IMR-90 (cell line): ENCODE measurements around the gene ARPP21. TPM values are rescaled to one million over a fixed set of nuclear protein-coding genes. Genes with fewer than 3 reads are reported as not detected.

ENCODE experiments used
- ATAC-seq: fragments of 200-7000 bp; cut with Tn5 transposase; 2 replicates; pipeline ENCODE4 v1.9.1; 2020; ENCODE audit warnings: low read depth, mild to moderate bottlenecking, moderate library complexity
- BruUV-seq: library from RNA; stranded (reverse); fragments of 400-500 nt; replicated peaks from 2 replicates; lab custom pipeline; 2021; lab: Mats Ljungman, UMichigan
- CTCF ChIA-PET: fragments of 300-600 bp; formaldehyde crosslinking; extraction: SDS; loops from one replicate; lab custom pipeline; 2021; ENCODE audit warnings: antibody characterized with exemption; lab: Yijun Ruan, JAX
- POLR2A ChIA-PET: fragments of 300-600 bp; sonication (Branson Sonifier 250); formaldehyde crosslinking; loops from one replicate; lab custom pipeline; 2022; ENCODE audit warnings: antibody characterized with exemption; ENCODE audit not compliant: unreplicated experiment; lab: Charles Lee
- DNase-seq: peaks from one replicate; pipeline ENCODE4 v3.0.0; 2013
- H2AFZ ChIP-seq: replicated peaks from 2 replicates; pipeline ENCODE3; 2013; ENCODE audit warnings: low read length, mild to moderate bottlenecking; ENCODE audit not compliant: poor library complexity
- H2AK5ac ChIP-seq: 2 replicates; pipeline ENCODE4 v1.6.1; 2013; ENCODE audit warnings: low read depth, low read length, inconsistent platforms
- H2AK9ac ChIP-seq: replicated peaks from 2 replicates; pipeline ENCODE3; 2013; ENCODE audit warnings: mild to moderate bottlenecking, low read depth, low read length, moderate library complexity; ENCODE audit not compliant: poor library complexity
- H2BK120ac ChIP-seq: 2 replicates; pipeline ENCODE4 v1.6.1; 2013; ENCODE audit warnings: low read depth, low read length, inconsistent platforms
- H2BK15ac ChIP-seq: 3 replicates; pipeline ENCODE4 v1.6.1; 2013; ENCODE audit warnings: low read depth, low read length, inconsistent platforms
- H2BK20ac ChIP-seq: 2 replicates; pipeline ENCODE4 v1.6.1; 2013; ENCODE audit warnings: low read depth, mild to moderate bottlenecking, inconsistent platforms, low read length, moderate library complexity
- H2BK5ac ChIP-seq: 2 replicates; pipeline ENCODE4 v1.6.1; 2013; ENCODE audit warnings: mild to moderate bottlenecking, low read depth, low read length, inconsistent platforms; ENCODE audit not compliant: poor library complexity, severe bottlenecking
- H3K14ac ChIP-seq: replicated peaks from 2 replicates; pipeline ENCODE4 v1.6.1; 2013; ENCODE audit warnings: low read depth, low read length, inconsistent platforms
- H3K18ac ChIP-seq: 2 replicates; pipeline ENCODE4 v1.6.1; 2013; ENCODE audit warnings: low read depth, low read length, control low read depth
- H3K23ac ChIP-seq: 2 replicates; pipeline ENCODE4 v1.6.1; 2013; ENCODE audit warnings: low read depth, low read length, inconsistent platforms
- H3K27ac ChIP-seq: 2 replicates; pipeline ENCODE4 v1.5.1; 2013; ENCODE audit warnings: mild to moderate bottlenecking, control low read depth, low read length; ENCODE audit not compliant: insufficient read depth
- H3K27me3 ChIP-seq: 2 replicates; pipeline ENCODE4 v1.6.1; 2013; ENCODE audit warnings: low read length; ENCODE audit not compliant: control insufficient read depth, insufficient read depth
- H3K36me3 ChIP-seq: 2 replicates; pipeline ENCODE4 v1.6.1; 2013; ENCODE audit warnings: low read length, mixed read lengths; ENCODE audit not compliant: control insufficient read depth, insufficient read depth
- H3K4ac ChIP-seq: 2 replicates; pipeline ENCODE4 v1.6.1; 2013; ENCODE audit warnings: low read depth, low read length, inconsistent platforms
- H3K4me1 ChIP-seq: 2 replicates; pipeline ENCODE4 v1.6.1; 2013; ENCODE audit warnings: low read length, mixed read lengths; ENCODE audit not compliant: control insufficient read depth, insufficient read depth
- H3K4me2 ChIP-seq: 2 replicates; pipeline ENCODE4 v1.6.1; 2013; ENCODE audit warnings: low read depth, mild to moderate bottlenecking, control low read depth, low read length, moderate library complexity
- H3K4me3 ChIP-seq: 2 replicates; pipeline ENCODE4 v1.5.1; 2013; ENCODE audit warnings: low read depth, mild to moderate bottlenecking, control low read depth, low read length, moderate library complexity; ENCODE audit not compliant: insufficient read depth
- H3K56ac ChIP-seq: 2 replicates; pipeline ENCODE4 v1.6.1; 2013; ENCODE audit warnings: low read length, inconsistent platforms; ENCODE audit not compliant: insufficient read depth; ENCODE audit errors: extremely low read depth
- H3K79me1 ChIP-seq, 2 experiments: 2 replicates each; pipeline ENCODE4 v1.6.1; 2013; ENCODE audit warnings: low read length in 2 of 2, inconsistent platforms in 1 of 2, low read depth in 1 of 2
- H3K9ac ChIP-seq: 2 replicates; pipeline ENCODE4 v1.6.1; 2013; ENCODE audit warnings: low read depth, low read length, control low read depth
- H3K9me1 ChIP-seq: 2 replicates; pipeline ENCODE4 v1.6.1; 2013; ENCODE audit warnings: low read length, inconsistent platforms; ENCODE audit not compliant: insufficient read depth
- H3K9me3 ChIP-seq: 2 replicates; pipeline ENCODE4 v1.6.1; 2013; ENCODE audit warnings: low read length; ENCODE audit not compliant: control insufficient read depth, insufficient read depth
- H4K20me1 ChIP-seq: 2 replicates; pipeline ENCODE4 v1.6.1; 2013; ENCODE audit warnings: low read length, inconsistent platforms; ENCODE audit not compliant: insufficient read depth
- H4K5ac ChIP-seq: 2 replicates; pipeline ENCODE4 v1.6.1; 2013; ENCODE audit warnings: mild to moderate bottlenecking, low read depth, low read length, control low read depth
- H4K8ac ChIP-seq, 2 experiments: 2 replicates each; pipeline ENCODE4 v1.6.1; 2013; ENCODE audit warnings: low read depth in 2 of 2, low read length in 2 of 2, control low read depth in 1 of 2, inconsistent platforms in 1 of 2
- H4K91ac ChIP-seq: 2 replicates; pipeline ENCODE4 v1.6.1; 2013; ENCODE audit warnings: low read depth, low read length, inconsistent platforms; ENCODE audit not compliant: insufficient read depth
- BHLHE40 ChIP-seq: fragments of 150-350 bp; IDR thresholded peaks from 2 replicates; pipeline ENCODE4 v1.6.1; 2016; ENCODE audit warnings: mild to moderate bottlenecking, low read depth, low read length
- CEBPB ChIP-seq: IDR thresholded peaks from 2 replicates; pipeline ENCODE4 v1.6.1; 2012; ENCODE audit warnings: low read depth, low read length, improper control_type of control experiment
- CHD1 ChIP-seq: IDR thresholded peaks from 2 replicates; pipeline ENCODE4 v1.6.1; 2012; ENCODE audit warnings: low read depth, low read length, improper control_type of control experiment
- CTCF ChIP-seq: conservative IDR thresholded peaks from 2 replicates; pipeline ENCODE4 v1.5.1; 2012; ENCODE audit warnings: mild to moderate bottlenecking, low read depth, low read length, improper control_type of control experiment
- ELK1 ChIP-seq: fragments of 150-350 bp; IDR thresholded peaks from 2 replicates; pipeline ENCODE4 v1.6.1; 2016; ENCODE audit warnings: low read depth, mild to moderate bottlenecking, low read length, moderate library complexity, borderline replicate concordance
- FOS ChIP-seq: fragments of 150-350 bp; IDR thresholded peaks from 2 replicates; pipeline ENCODE4 v1.6.1; 2016; ENCODE audit warnings: low read depth, low read length
- MAFK ChIP-seq: IDR thresholded peaks from 2 replicates; pipeline ENCODE4 v1.6.1; 2012; ENCODE audit warnings: low read depth, low read length, improper control_type of control experiment
- MAZ ChIP-seq: IDR thresholded peaks from 2 replicates; pipeline ENCODE4 v1.6.1; 2012; ENCODE audit warnings: low read depth, mild to moderate bottlenecking, low read length, improper control_type of control experiment, moderate library complexity, borderline replicate concordance
- MXI1 ChIP-seq: IDR thresholded peaks from 2 replicates; pipeline ENCODE4 v1.6.1; 2012; ENCODE audit warnings: low read depth, mild to moderate bottlenecking, low read length, moderate library complexity, borderline replicate concordance
- NFE2L2 ChIP-seq: fragments of 150-350 bp; IDR thresholded peaks from 2 replicates; pipeline ENCODE4 v1.6.1; 2016; ENCODE audit warnings: low read depth, mild to moderate bottlenecking, low read length
- POLR2A ChIP-seq: IDR thresholded peaks from 2 replicates; pipeline ENCODE4 v1.6.1; 2012; ENCODE audit warnings: mild to moderate bottlenecking, low read depth, low read length
- RAD21 ChIP-seq: IDR thresholded peaks from 2 replicates; pipeline ENCODE4 v1.6.1; 2012; ENCODE audit warnings: low read length, improper control_type of control experiment
- RCOR1 ChIP-seq: IDR thresholded peaks from 2 replicates; pipeline ENCODE4 v1.6.1; 2012; ENCODE audit warnings: mild to moderate bottlenecking, low read length, improper control_type of control experiment; ENCODE audit not compliant: insufficient replicate concordance
- RFX5 ChIP-seq: IDR thresholded peaks from 2 replicates; pipeline ENCODE4 v1.8.0; 2012; ENCODE audit warnings: low read depth, mild to moderate bottlenecking, low read length, moderate library complexity
- SMC3 ChIP-seq: fragments of 150-350 bp; IDR thresholded peaks from 2 replicates; pipeline ENCODE4 v1.6.1; 2016; ENCODE audit warnings: low read depth, mild to moderate bottlenecking, antibody characterized with exemption, low read length, moderate library complexity
- USF2 ChIP-seq: fragments of 150-350 bp; IDR thresholded peaks from 2 replicates; pipeline ENCODE4 v1.6.1; 2017; ENCODE audit warnings: mild to moderate bottlenecking, antibody characterized with exemption, low read length, low read depth
- whole genome bisulfite sequencing, 2 experiments: methylation state at CpG; one replicate each; pipeline versions ENCODE4 v1.1.5 to v1.1.7; 2013; ENCODE audit warnings: missing lambda C conversion rate in 2 of 2; ENCODE audit not compliant: insufficient read length in 1 of 2; ENCODE audit errors: extremely low coverage in 2 of 2; 5-methylcytosine and 5-hydroxymethylcytosine counted together
- dilution Hi-C: fragments of 300-500 bp; cut with HindIII; formaldehyde crosslinking; loops from one replicate; pipeline ENCODE4 v1.14.3; 2018; ENCODE audit warnings: low sequenced_read_pairs; ENCODE audit not compliant: unreplicated experiment
- in situ Hi-C: fragments of 300-500 bp; cut with MboI; formaldehyde crosslinking; loops from 3 replicates; pipeline ENCODE4 v1.14.3; 2019; ENCODE audit warnings: low sequenced_read_pairs, inconsistent platforms, mixed read lengths
- intact Hi-C: fragments of 100-400 bp; cut with micrococcal nuclease; formaldehyde crosslinking; loops from 2 replicates; pipeline ENCODE4 v1.10.0; 2022
- polyA plus RNA-seq, 3 experiments: library from polyadenylated mRNA; depleted of rRNA; stranded (reverse); fragments of >200 nt; gene quantifications; 2 replicates each; pipeline ENCODE4 v1.2.3, GENCODE V29; 2012; ENCODE audit warnings: low replicate concordance in 1 of 3
- total RNA-seq: library from RNA; depleted of rRNA; stranded (reverse); fragments of >200 nt; gene quantifications from 2 replicates; pipeline ENCODE4 v1.2.3, GENCODE V29; 2012

The ARPP21 gene
- total and polyA plus RNA-seq, 2 of the 4 experiments (the other 2 are of a cell fraction), result not detected

GRCh38 chr3:35790764-35791163 lies 151.4 kb downstream of the ARPP21 start:
- Histone ChIP-seq H2BK5ac (no peak overlapping the region), H3K9ac (no peak overlapping the region), H3K18ac (no peak overlapping the region), H3K79me1 (no peaks in the 10 kb centered on the region), H3K27me3 (no peaks in the 10 kb centered on the region), H3K9me3 (peaks cover 2% of the 10 kb centered on the region; the same call in 1 of the 2 replicates), H4K8ac (no peak overlapping the region), H3K4me2 (no peak overlapping the region), H2BK120ac (no peak overlapping the region), H3K14ac (no peak overlapping the region), H2AFZ (no peak overlapping the region), H2AK9ac (no peak overlapping the region), H3K36me3 (no peaks in the 10 kb centered on the region), H2BK15ac (no peak overlapping the region), H3K27ac (no peak overlapping the region), H3K4me1 (no peaks in the 10 kb centered on the region), H2AK5ac (no peak overlapping the region), H3K23ac (no peak overlapping the region), H4K5ac (no peak overlapping the region), H4K20me1 (no peaks in the 10 kb centered on the region), H3K9me1 (no peaks in the 10 kb centered on the region), H3K56ac (no peak overlapping the region), H3K4ac (no peak overlapping the region), H4K91ac (no peak overlapping the region), H3K4me3 (no peak overlapping the region), H2BK20ac (no peak overlapping the region)
- no peak for DNase-seq
- ATAC-seq, result no peak
- TF ChIP-seq ELK1 (no peak), NFE2L2 (no peak), FOS (no peak), USF2 (no peak), CEBPB (no peak), SMC3 (no peak), RFX5 (no peak), BHLHE40 (no peak), MAZ (no peak), MAFK (no peak), MXI1 (no peak), CTCF (no peak), RAD21 (no peak), RCOR1 (no peak), CHD1 (no peak), POLR2A (no peak)
- in situ Hi-C loops, result no loop called here
- dilution Hi-C loops, result no loop called here
- intact Hi-C loops, result no loop called here
- ChIA-PET POLR2A (no interaction called here), CTCF (no interaction called here)
- BruUV-seq, result no TSS peak
- no CpG with 5 or more reads among the region's 1 CpG for WGBS, 2 experiments
